C4-2B (cell line): ENCODE results near the gene RASSF7.

Experiments used
- CTCF ChIP-seq: fragments of 450-650 bp; conservative IDR thresholded peaks from 2 replicates; pipeline ENCODE4 v1.5.1; 2017; ENCODE audit warnings: mild to moderate bottlenecking
- ZFX ChIP-seq: fragments of 450-650 bp; IDR thresholded peaks from 2 replicates; pipeline ENCODE4 v1.6.1; 2017

- TF ChIP-seq CTCF (no peak), ZFX (no peak)
Observed at GRCh38 chr11:550746-551085, 10.1 kb upstream of the RASSF7 start.
